AG04450 (cell line): Measurements from ENCODE around the gene TNIP3. TPM values are rescaled to one million over a fixed set of nuclear protein-coding genes. Genes with fewer than 3 reads are reported as not detected.

ENCODE experiments used
- CTCF ChIA-PET: fragments of 300-600, 350-600 bp; formaldehyde crosslinking; extraction: SDS; loops from one replicate; lab custom pipeline; 2022; ENCODE audit warnings: antibody characterized with exemption, inconsistent platforms; lab: Charles Lee
- POLR2A ChIA-PET: fragments of 350-600 bp; formaldehyde crosslinking; extraction: SDS; loops from one replicate; lab custom pipeline; 2021; ENCODE audit warnings: antibody characterized with exemption, inconsistent platforms; lab: Yijun Ruan, JAX
- DNase-seq: peaks from one replicate; pipeline ENCODE4 v3.0.0-alpha.2; 2011; ENCODE audit warnings: low read depth, low spot score
- H3K27ac ChIP-seq: one replicate; pipeline ENCODE4 v1.5.1; 2012; ENCODE audit warnings: low read depth, low read length, control low read depth
- H3K27me3 ChIP-seq: one replicate; pipeline ENCODE4 v1.6.0; 2012; ENCODE audit warnings: low read length; ENCODE audit not compliant: control insufficient read depth, insufficient read depth
- H3K4me3 ChIP-seq: 2 replicates; pipeline ENCODE4 v1.5.1; 2011; ENCODE audit warnings: mild to moderate bottlenecking, low read depth, low read length, control low read depth
- H3K9me3 ChIP-seq: 2 replicates; pipeline ENCODE4 v1.5.1; 2012; ENCODE audit warnings: low read length; ENCODE audit not compliant: control insufficient read depth, insufficient read depth
- CTCF ChIP-seq: IDR thresholded peaks from 2 replicates; pipeline ENCODE4 v1.5.1; 2011; ENCODE audit warnings: low read depth, low read length, control low read depth, inconsistent platforms
- polyA plus RNA-seq: library from polyadenylated mRNA; depleted of rRNA; stranded (reverse); fragments of >200 nt; gene quantifications from 2 replicates; pipeline ENCODE4 v1.2.3, GENCODE V29; 2011

TNIP3 gene
- polyA plus RNA-seq, 1 experiment = 0.51 TPM

- Histone ChIP-seq H3K9me3 (no peaks in the 10 kb centered on the region), H3K4me3 (no peak overlapping the region), H3K27ac (no peak overlapping the region), H3K27me3 (no peaks in the 10 kb centered on the region)
- no peak for TF ChIP-seq CTCF
- CTCF ChIA-PET = interaction anchor here (1.4 kb wide), 1 partner anchor 14 kb away, joined by 3 read pairs; no protein-coding TSS in a partner anchor
- DNase-seq = no peak
- POLR2A ChIA-PET = no interaction called here
Measured at GRCh38 chr4:121108557-121108956, 55.6 kb downstream of the TNIP3 start.

GRCh38 chr4:121107507-121107906 lies 56.6 kb downstream of the TNIP3 start:
- no peak overlapping the region for H3K27ac ChIP-seq
- ChIA-PET POLR2A (no interaction called here), CTCF (no interaction called here)
- no peaks in the 10 kb centered on the region for H3K9me3 ChIP-seq
- no peak overlapping the region for H3K4me3 ChIP-seq
- H3K27me3 ChIP-seq = no peaks in the 10 kb centered on the region
- no peak for DNase-seq
- TF ChIP-seq CTCF = no peak

GRCh38 chr4:121100093-121100775 lies 63.9 kb downstream of the TNIP3 start:
- H3K27me3 ChIP-seq = no peaks in the 10 kb centered on the region
- no peak for DNase-seq
- no peak overlapping the region for H3K27ac ChIP-seq
- no peaks in the 10 kb centered on the region for H3K9me3 ChIP-seq
- H3K4me3 ChIP-seq = no peak overlapping the region
- no peak for TF ChIP-seq CTCF
- ChIA-PET POLR2A (no interaction called here), CTCF (interaction anchor here (1.7 kb wide), 1 partner anchor 945 kb away, joined by 7 read pairs; no protein-coding TSS in a partner anchor)

GRCh38 chr4:121098266-121098665 lies 65.9 kb downstream of the TNIP3 start:
- DNase-seq = no peak
- POLR2A ChIA-PET = no interaction called here
- Histone ChIP-seq H3K9me3 (no peaks in the 10 kb centered on the region), H3K4me3 (no peak overlapping the region), H3K27ac (no peak overlapping the region), H3K27me3 (no peaks in the 10 kb centered on the region)
- TF ChIP-seq CTCF = no peak
- CTCF ChIA-PET = interaction anchor here (1.5 kb wide), 1 partner anchor 943 kb away, joined by 7 read pairs; no protein-coding TSS in a partner anchor

- H3K27me3 ChIP-seq = no peaks in the 10 kb centered on the region
- DNase-seq = peak; percentile 3
- H3K27ac ChIP-seq = no peak overlapping the region
- peak; percentile 59 for TF ChIP-seq CTCF
- ChIA-PET POLR2A (no interaction called here), CTCF (interaction anchor here (0.5 to 1.2 kb wide), 9 partner anchors 935 to 1028 kb away, joined by 3 to 9 read pairs (median 3); no protein-coding TSS in a partner anchor)
- H3K9me3 ChIP-seq = no peaks in the 10 kb centered on the region
- no peak overlapping the region for H3K4me3 ChIP-seq
Measured at GRCh38 chr4:121096629-121097028, 67.5 kb downstream of the TNIP3 start.
